IPS-NIHi11 (cell line): ENCODE measurements around the gene OR5B17.
"Not testable (repeated sequence)": the region's sequence is repeated elsewhere in the genome, so short reads cannot be mapped to it uniquely, and the experiment has no call there.

ENCODE experiments used
- DNase-seq: peaks from one replicate; pipeline ENCODE4 v3.0.0; 2012; ENCODE audit warnings: mixed read lengths, low spot score

The OR5B17 gene

DNA sequence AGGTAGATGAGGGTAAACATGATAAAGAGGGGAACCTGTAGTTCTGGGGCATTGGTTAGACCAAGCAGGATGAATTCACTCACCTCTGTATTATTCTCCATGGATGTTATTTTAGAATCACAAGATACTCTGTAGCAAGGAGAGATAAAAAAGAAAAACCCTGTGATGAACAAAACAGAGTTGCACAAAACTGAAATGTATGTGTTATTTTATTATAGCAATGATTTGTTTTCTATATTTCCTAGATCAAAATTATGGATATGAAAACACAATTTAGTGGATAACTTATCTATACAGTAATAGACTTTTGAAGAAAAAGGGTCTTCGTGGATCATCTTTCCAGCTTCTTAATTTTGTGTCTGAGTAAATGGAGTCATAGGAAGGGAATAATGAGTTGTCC is at the start of gene OR5B17:
OR5B17 (minus strand) TSS at position 101 of the 400 bp plus-strand sequence; CDS start at position 101, 0 bp downstream.
- no peak for DNase-seq

DNA sequence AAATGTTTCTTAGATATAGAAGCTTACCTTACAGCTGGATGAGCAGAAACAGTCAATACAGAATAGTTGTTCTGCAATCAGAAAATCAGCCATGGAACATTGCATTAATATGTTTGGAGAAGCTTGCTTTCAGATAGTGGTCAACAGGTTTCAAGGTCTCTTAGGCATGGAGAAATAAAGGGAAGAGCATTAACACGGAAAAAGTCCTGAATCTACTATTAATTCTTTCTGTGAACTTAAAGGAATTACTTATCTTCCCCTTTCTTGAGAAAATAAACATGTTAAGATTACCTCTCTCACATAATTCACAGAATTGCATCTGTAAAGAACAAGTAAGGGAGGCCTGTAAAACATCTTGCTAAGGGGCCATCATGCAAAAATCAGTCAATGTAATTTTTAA is 47.9 kb upstream of the OR5B17 start, which contains the start of gene OR5B3:
OR5B3 (minus strand) TSS at position 101 of the 400 bp plus-strand sequence. CDS start 3,465 bp downstream, outside the sequence.
- DNase-seq = no peak

DNA sequence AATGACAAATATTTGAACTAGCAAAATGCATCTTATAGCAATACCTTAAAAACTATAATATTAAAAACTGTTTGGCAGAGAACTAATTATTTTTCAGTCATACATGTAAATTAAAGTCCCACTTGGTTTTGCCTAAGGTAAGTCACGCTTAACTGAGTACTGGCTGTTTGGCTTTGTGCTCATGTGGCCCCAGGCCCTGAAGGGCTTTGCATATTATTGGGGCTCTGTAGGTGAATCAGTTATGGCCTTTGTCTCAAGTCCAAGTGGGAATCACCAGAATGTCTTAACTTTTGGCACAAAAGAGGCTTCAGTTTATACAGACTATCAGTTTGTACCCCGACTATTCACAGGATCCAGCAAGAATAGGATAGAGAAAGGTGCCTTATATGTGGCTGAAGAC is 40.8 kb upstream of the OR5B17 start:
- not testable (repeated sequence) for DNase-seq

DNA sequence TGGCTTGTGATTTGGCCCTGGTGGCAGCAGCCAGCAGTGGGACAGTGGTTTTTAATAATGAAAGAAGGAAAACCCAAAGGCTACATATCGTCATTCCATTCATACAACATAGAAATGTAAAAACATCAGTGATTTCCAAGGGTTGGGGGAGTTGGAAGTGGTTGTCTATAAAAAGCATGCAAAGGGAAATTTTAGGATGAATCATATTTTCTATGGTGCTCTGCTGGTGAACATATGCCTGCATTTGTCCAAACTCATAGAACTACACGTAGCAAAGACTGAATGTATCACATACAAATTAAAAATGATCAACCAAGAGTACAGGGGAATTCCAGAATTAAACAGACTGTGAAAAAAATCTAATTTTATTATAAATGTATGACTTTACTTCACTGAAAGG is 36.7 kb upstream of the OR5B17 start:
- no peak for DNase-seq

DNA sequence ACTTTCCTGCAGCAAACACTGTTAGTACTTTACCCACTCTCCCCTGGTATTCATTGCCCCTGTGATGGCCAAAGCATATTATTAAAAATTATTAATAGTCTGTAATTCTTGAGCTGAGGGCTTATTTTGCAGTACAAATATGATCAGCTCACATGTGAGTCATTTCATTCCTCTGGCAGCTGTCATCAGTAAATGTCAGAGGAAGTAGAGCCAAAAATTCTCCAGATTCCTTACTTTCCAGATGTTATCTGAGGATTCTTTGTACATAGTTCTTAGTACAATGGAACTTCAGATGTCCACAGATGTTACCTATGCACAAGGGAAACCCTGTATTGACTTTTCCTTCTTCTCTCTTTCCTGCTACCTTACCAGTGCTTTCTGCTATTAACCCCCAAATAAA is 35.3 kb upstream of the OR5B17 start:
- no peak for DNase-seq

DNA sequence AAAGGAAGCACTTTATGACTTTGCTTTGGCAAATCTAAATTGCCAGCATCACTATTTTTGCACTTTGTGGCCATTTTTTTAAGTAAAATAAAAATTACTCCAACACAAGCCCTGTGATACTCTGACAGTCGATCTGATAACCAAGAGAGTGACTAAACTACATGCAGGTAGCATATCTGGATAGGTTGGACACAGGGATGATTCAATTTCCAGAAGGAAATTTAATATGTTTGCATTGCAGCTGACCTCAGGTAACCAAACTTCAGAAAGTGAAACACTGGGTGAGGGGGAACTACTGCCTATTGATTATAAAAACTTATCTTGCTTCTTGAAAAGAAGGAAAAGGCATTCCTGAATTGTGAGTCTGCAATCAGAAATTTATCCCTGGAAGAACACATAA is 33.9 kb upstream of the OR5B17 start:
- no peak for DNase-seq

DNA sequence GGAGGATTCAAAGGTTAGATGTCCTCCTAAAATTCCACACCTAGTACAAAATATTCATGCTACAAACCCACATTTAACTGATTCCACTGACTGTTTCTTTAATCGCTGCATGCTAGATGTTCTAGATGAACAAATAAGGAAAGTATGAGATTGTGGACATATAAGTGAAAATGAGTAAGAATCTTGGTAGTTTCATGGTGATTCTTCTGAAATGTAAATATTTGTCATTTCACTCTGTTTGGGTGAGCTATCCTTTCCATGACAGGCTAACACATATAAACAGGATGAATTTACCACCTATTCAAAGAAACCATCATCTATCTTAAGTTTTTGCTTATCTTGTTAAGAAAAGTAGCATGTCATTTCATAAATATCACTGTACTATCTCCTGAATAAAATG is 33.0 kb upstream of the OR5B17 start:
- DNase-seq = no peak

DNA sequence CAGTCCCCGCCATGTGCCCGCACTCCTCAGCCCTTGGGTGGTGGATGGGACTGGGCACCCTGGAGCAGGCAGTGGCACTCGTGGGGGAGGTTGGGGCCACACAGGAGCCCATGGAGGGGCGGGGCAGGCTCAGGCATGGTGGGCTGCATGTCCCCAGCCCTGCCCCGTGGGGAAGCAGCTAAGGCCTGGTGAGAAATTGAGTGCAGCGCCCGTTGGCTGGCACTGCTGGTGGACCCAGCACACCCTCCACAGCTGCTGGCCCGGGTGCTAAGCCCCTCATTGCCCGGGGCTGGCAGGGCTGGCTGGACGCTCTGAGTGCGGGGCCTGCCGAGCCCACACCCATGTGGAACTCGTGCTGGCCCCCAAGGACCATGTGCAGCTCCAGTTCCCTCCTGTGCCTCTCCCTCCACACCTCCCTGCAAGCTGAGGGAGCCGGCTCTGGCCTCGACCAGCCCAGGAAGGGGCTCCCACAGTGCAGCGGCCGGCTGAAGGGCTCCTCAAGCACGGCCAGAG is 31.7 kb upstream of the OR5B17 start:
- DNase-seq = no peak

DNA sequence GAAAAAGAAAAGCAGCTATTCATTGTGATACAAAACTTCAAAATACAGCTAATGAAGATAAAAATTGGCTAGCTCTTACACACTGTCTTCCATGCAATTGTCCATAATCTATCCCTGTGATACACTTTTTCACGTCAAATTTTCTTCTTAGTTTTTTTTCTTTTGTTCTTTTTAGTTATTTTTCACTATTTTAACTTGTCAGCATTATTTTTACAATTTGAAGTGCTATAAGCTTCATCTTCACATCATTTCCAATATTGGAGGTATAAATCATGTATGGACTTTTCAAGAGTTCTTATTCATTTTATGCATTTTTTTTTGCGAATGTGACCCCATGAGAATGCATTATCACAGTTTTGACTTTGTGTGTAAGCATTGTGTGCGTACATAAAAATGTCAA is 4.1 kb downstream of the OR5B17 start:
- no peak for DNase-seq

DNA sequence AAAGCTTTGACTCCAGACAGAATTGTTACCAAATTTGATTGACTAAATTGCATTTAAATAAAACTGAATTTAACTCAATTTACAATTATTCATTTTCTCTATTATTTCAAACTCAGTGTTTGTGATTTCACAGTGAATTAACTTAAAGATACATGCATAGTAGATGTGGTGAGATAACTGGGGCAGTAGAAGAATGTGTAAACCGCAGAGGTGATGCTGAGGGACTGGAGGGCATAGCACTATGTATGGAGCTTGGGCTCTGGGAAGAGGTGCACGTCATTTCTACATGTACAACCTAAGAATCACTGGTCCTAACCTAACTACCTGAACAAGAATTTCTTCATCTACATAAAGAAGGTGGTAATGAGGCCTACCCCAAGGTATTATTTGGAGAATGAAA is 13.7 kb downstream of the OR5B17 start:
- DNase-seq = no peak

DNA sequence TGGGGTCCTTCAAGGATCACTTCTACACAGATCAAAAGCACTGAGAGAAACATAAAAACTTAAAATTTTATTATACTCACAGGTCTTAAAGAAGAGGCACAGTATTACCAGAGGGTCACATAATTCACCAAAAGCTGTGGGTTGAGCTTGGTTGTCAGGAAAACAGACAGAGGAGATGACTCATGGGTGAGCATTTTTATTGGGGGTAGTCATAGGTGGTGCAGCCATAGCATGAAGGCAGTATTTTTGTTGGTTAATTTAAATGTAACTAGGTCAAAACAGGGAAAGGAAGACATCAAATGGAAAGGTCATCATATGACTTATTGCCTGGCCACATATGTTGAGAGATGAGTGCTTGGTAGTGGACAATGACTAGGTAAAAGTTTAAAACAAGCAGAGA is 24.2 kb downstream of the OR5B17 start:
- no peak for DNase-seq

DNA sequence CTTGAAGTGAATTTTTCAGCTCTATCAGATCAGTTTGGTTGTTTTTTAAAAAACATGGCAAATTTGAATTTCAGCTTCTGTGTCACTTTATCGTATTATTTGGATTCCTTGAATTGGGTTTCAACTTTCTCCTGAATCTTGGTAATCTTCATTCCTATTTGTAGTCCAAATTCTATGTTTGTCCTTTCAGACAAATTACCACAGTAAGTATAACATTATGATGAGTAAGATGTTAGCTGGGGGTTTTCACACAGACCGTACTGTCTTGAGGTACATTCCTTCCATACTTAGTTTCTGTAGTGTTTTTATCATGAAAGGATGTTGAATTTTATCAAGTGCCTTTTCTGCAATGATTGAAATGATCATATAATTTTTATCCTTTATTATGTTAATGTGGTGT is 28.0 kb downstream of the OR5B17 start:
- no peak for DNase-seq

DNA sequence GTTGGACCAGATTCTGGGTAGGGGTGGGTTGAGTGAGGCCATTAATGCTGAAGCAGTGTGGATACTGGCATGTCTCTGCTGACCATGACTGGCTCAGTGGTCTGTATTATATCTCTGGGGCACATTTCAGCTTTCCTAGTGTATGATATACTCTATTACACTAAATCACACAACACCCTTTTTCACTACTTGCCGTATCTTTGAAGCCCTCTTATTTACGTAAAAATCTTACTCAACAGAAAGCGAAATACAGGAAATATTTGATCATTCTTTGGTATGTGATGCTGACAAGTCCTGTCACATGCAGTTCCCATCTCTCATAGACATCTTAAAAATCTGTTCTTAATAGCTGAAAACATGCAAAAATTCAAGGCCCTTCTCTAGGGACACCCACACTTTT is 40.3 kb downstream of the OR5B17 start:
- DNase-seq = no peak

DNA sequence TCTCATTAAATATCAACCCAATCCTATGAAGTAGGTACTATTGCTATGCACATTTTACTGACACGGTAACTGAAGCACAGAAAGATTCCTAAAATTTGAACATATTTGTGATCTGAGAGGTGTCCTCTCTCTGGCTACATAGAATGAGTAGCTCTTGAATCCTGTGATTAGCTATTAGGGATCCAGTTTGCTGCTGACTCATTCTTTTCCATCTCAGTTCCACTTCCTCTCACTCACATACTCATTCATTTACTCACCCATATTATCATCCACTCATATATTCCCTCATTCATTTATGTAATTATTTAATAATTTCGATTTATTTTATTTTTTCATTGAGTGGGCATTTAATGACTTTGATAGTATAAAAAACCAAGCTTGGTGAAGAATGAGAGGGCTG is 42.7 kb downstream of the OR5B17 start:
- no peak for DNase-seq
